IMR-90 (cell line): Measurements from ENCODE around the gene SYDE2.

Experiments
- CTCF ChIP-seq: conservative IDR thresholded peaks from 2 replicates; pipeline ENCODE4 v1.5.1; 2012; ENCODE audit warnings: mild to moderate bottlenecking, low read depth, low read length, improper control_type of control experiment
- RAD21 ChIP-seq: IDR thresholded peaks from 2 replicates; pipeline ENCODE4 v1.6.1; 2012; ENCODE audit warnings: low read length, improper control_type of control experiment

- TF ChIP-seq CTCF, result no peak
- TF ChIP-seq RAD21, result no peak
Observed at GRCh38 chr1:85178396-85178795, 22.4 kb downstream of the SYDE2 start.
